H9 (cell line): ENCODE results near the gene KCND2. TPM values are rescaled to one million over a fixed set of nuclear protein-coding genes. Genes with fewer than 3 reads are reported as not detected.

Experiments
- DNase-seq: peaks from one replicate; pipeline ENCODE4 v3.0.0-alpha.2; 2017
- H2AFZ ChIP-seq: one replicate; pipeline ENCODE4 v1.6.1; 2013; ENCODE audit warnings: mild to moderate bottlenecking, low read length, control low read depth, moderate library complexity
- H2AK5ac ChIP-seq: 2 replicates; pipeline ENCODE4 v1.6.1; 2013; ENCODE audit warnings: low read length, control low read depth, mixed read lengths; ENCODE audit not compliant: insufficient read length
- H2BK120ac ChIP-seq: one replicate; pipeline ENCODE4 v1.6.1; 2013; ENCODE audit warnings: low read depth, mild to moderate bottlenecking, low read length, control low read depth, inconsistent platforms; ENCODE audit not compliant: poor library complexity, severe bottlenecking
- H2BK12ac ChIP-seq: 2 replicates; pipeline ENCODE4 v1.6.1; 2013; ENCODE audit warnings: low read length, control low read depth, mixed read lengths, low read depth; ENCODE audit not compliant: insufficient read length
- H2BK15ac ChIP-seq: 2 replicates; pipeline ENCODE4 v1.6.1; 2013; ENCODE audit warnings: low read depth, low read length, control low read depth
- H2BK20ac ChIP-seq: one replicate; pipeline ENCODE4 v1.6.1; 2013; ENCODE audit warnings: low read depth, mild to moderate bottlenecking, low read length, control low read depth, inconsistent platforms; ENCODE audit not compliant: poor library complexity, severe bottlenecking
- H2BK5ac ChIP-seq: 2 replicates; pipeline ENCODE4 v1.6.1; 2013; ENCODE audit warnings: low read length, control low read depth, mixed read lengths; ENCODE audit not compliant: insufficient read length
- H3K14ac ChIP-seq: 2 replicates; pipeline ENCODE4 v1.6.1; 2013; ENCODE audit warnings: low read length, control low read depth; ENCODE audit not compliant: insufficient read depth
- H3K18ac ChIP-seq: 2 replicates; pipeline ENCODE4 v1.6.1; 2013; ENCODE audit warnings: low read depth, mild to moderate bottlenecking, mixed read lengths, low read length, control low read depth; ENCODE audit not compliant: insufficient read length
- H3K23ac ChIP-seq: 2 replicates; pipeline ENCODE4 v1.6.1; 2013; ENCODE audit warnings: low read length, control low read depth, mixed read lengths, low read depth; ENCODE audit not compliant: insufficient read length
- H3K23me2 ChIP-seq: 2 replicates; pipeline ENCODE4 v1.6.1; 2013; ENCODE audit warnings: low read depth, mild to moderate bottlenecking, mixed read lengths, low read length, control low read depth; ENCODE audit not compliant: insufficient read length, poor library complexity, severe bottlenecking
- H3K27ac ChIP-seq: 2 replicates; pipeline ENCODE4 v1.5.1; 2013; ENCODE audit warnings: low read length, control low read depth, mixed read lengths, low read depth; ENCODE audit not compliant: insufficient read length
- H3K27me3 ChIP-seq: 2 replicates; pipeline ENCODE4 v1.6.1; 2013; ENCODE audit warnings: low read length, control low read depth, inconsistent platforms; ENCODE audit not compliant: insufficient read depth
- H3K4ac ChIP-seq: 2 replicates; pipeline ENCODE4 v1.6.1; 2013; ENCODE audit warnings: low read depth, mild to moderate bottlenecking, control low read depth, inconsistent platforms, low read length, moderate library complexity
- H3K4me1 ChIP-seq: 2 replicates; pipeline ENCODE4 v1.6.1; 2013; ENCODE audit warnings: low read length, control low read depth, inconsistent platforms; ENCODE audit not compliant: insufficient read depth
- H3K4me2 ChIP-seq: 2 replicates; pipeline ENCODE4 v1.6.1; 2013; ENCODE audit warnings: low read length, control low read depth, mixed read lengths; ENCODE audit not compliant: insufficient read length, insufficient read depth
- H3K56ac ChIP-seq: 2 replicates; pipeline ENCODE4 v1.6.1; 2013; ENCODE audit warnings: low read depth, mild to moderate bottlenecking, mixed read lengths, low read length, control low read depth; ENCODE audit not compliant: insufficient read length
- H3K79me1 ChIP-seq: 2 replicates; pipeline ENCODE4 v1.6.1; 2013; ENCODE audit warnings: low read depth, mild to moderate bottlenecking, moderate library complexity, low read length, control low read depth, inconsistent platforms; ENCODE audit not compliant: insufficient read depth, poor library complexity, severe bottlenecking
- H3K79me2 ChIP-seq: 2 replicates; pipeline ENCODE4 v1.6.1; 2013; ENCODE audit warnings: low read length, control low read depth, inconsistent platforms; ENCODE audit not compliant: insufficient read depth
- H3K9ac ChIP-seq: 2 replicates; pipeline ENCODE4 v1.6.1; 2013; ENCODE audit warnings: low read length, control low read depth, mixed read lengths; ENCODE audit not compliant: insufficient read length; ENCODE audit errors: extremely low read depth
- H3K9me3 ChIP-seq: one replicate; pipeline ENCODE4 v1.6.1; 2013; ENCODE audit warnings: low read depth, low read length, inconsistent platforms; ENCODE audit not compliant: control insufficient read depth
- H3T11ph ChIP-seq: one replicate; pipeline ENCODE4 v1.6.1; 2013; ENCODE audit warnings: mild to moderate bottlenecking, low read length, control low read depth, inconsistent platforms
- H4K20me1 ChIP-seq: one replicate; pipeline ENCODE4 v1.6.1; 2013; ENCODE audit not compliant: control insufficient read depth, insufficient read length, insufficient read depth
- H4K5ac ChIP-seq: 2 replicates; pipeline ENCODE4 v1.6.1; 2013; ENCODE audit warnings: low read depth, mild to moderate bottlenecking, mixed read lengths, low read length, control low read depth; ENCODE audit not compliant: insufficient read length
- H4K8ac ChIP-seq: replicated peaks from 2 replicates; pipeline ENCODE4 v1.6.1; 2013; ENCODE audit warnings: low read length, control low read depth, mixed read lengths, low read depth; ENCODE audit not compliant: insufficient read length
- H4K91ac ChIP-seq: 2 replicates; pipeline ENCODE4 v1.6.1; 2013; ENCODE audit warnings: low read depth, mild to moderate bottlenecking, moderate library complexity, mixed read lengths, low read length, control low read depth; ENCODE audit not compliant: insufficient read length
- H3K27ac Mint-ChIP-seq, 3 experiments: 2 replicates in 2 of 3; 3 replicates in 1 of 3; pipeline ENCODE4 v1.8.0; 2020 to 2021; ENCODE audit warnings: mixed read lengths in 3 of 3, mild to moderate bottlenecking in 1 of 3, moderate library complexity in 1 of 3
- H3K27me3 Mint-ChIP-seq: 2 replicates; pipeline ENCODE4 v1.8.0; 2021; ENCODE audit warnings: low read depth, mild to moderate bottlenecking, moderate library complexity, mixed read lengths
- H3K36me3 Mint-ChIP-seq, 3 experiments: 2 replicates in 2 of 3; 3 replicates in 1 of 3; pipeline ENCODE4 v1.8.0; 2020 to 2021; ENCODE audit warnings: low read depth in 3 of 3, mixed read lengths in 3 of 3; ENCODE audit not compliant: insufficient read depth in 1 of 3
- H3K4me1 Mint-ChIP-seq, 2 experiments: 2 replicates each; pipeline ENCODE4 v1.8.0; 2020; ENCODE audit warnings: mixed read lengths in 2 of 2
- H3K4me3 Mint-ChIP-seq, 2 experiments: 2 replicates in 1 of 2; 3 replicates in 1 of 2; pipeline ENCODE4 v1.8.0; 2020 to 2021; ENCODE audit warnings: mild to moderate bottlenecking in 2 of 2, mixed read lengths in 2 of 2, moderate library complexity in 1 of 2
- H3K9me3 Mint-ChIP-seq, 2 experiments: 2 replicates in 1 of 2; 3 replicates in 1 of 2; pipeline ENCODE4 v1.8.0; 2020; ENCODE audit warnings: mild to moderate bottlenecking in 2 of 2, mixed read lengths in 2 of 2, moderate library complexity in 1 of 2
- WGBS: extraction: QIAGEN DNeasy Blood & Tissue Kit; methylation state at CpG from one replicate; pipeline ENCODE4 v1.1.7; 2013; ENCODE audit warnings: missing lambda C conversion rate, low lambda C conversion rate, mixed read lengths; ENCODE audit not compliant: insufficient read length; ENCODE audit errors: extremely low coverage; 5-methylcytosine and 5-hydroxymethylcytosine counted together
- total RNA-seq: library from RNA; stranded (reverse); gene quantifications from 2 replicates; pipeline ENCODE4 v1.2.1, GENCODE V29; 2021
- TF ChIP-seq, protein P1 (sequence below): fragments of 200-600 bp; sonication (generic); conservative IDR thresholded peaks from 3 replicates; pipeline ENCODE4 v1.8.0; 2021; ENCODE audit warnings: antibody characterized with exemption, mild to moderate bottlenecking

KCND2 gene
- total RNA-seq, 1 experiment from 2014 or later: 6.4 TPM

DNA sequence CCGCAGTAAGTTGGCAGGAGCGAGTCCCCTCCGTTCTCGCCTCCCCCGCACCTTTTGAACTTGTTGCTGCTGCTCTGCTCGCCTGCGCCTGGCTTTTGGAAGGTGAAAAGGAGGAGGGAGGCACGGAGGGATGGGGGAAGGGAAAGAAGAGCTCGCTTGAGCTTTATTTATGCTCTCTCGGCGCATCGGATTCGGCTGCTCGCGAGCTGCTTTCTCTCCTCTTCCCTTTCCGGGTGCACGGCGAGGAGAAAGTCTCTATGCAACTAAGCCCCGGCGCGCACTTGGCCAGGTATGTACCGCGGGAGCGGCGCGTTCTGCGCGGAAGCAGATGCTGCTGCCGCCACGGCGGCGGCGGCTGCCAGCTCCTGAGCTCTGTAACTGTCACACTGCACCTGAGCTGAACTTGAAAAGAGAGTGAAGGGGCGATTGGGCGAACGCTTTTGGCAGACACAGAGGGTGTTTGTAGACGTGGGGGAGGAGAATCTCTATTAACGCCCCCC is 551 bp downstream of the KCND2 start:
- Mint-ChIP-seq H3K9me3 (no peaks in the 10 kb centered on the region; a peak in 2 of 5 replicates), H3K27ac (peak overlapping the region; percentile 76 to 98 (median 93)), H3K4me1 (peaks cover 40 to 44% of the 10 kb centered on the region in 2 experiments), H3K4me3 (peak overlapping the region; percentile 96 to 100), H3K27me3 (peaks cover 22% of the 10 kb centered on the region), H3K36me3 (peaks cover 9 to 11% (median 9%) of the 10 kb centered on the region in 3 experiments)
- Histone ChIP-seq H3K23me2 (peaks cover 12% of the 10 kb centered on the region), H2AFZ (no peak overlapping the region), H2BK5ac (no peak overlapping the region), H3K4me1 (no peaks in the 10 kb centered on the region), H4K91ac (no peak overlapping the region), H2AK5ac (no peak overlapping the region), H3K9ac (peak overlapping the region; percentile 61), H3K23ac (no peak overlapping the region), H3K27ac (no peak overlapping the region), H3K14ac (peak overlapping the region; percentile 78; the same call in 1 of the 2 replicates), H2BK20ac (no peak overlapping the region), H3K4ac (no peak overlapping the region), H3K9me3 (no peaks in the 10 kb centered on the region), H4K8ac (no peak overlapping the region), H4K5ac (no peak overlapping the region), H3K56ac (no peak overlapping the region), H3T11ph (no peak overlapping the region), H2BK12ac (no peak overlapping the region), H3K27me3 (no peaks in the 10 kb centered on the region; the same call in 1 of the 2 replicates), H2BK15ac (no peak overlapping the region), H3K79me2 (no peaks in the 10 kb centered on the region; the same call in 1 of the 2 replicates), H3K79me1 (no peaks in the 10 kb centered on the region), H3K4me2 (peak overlapping the region; percentile 84), H4K20me1 (no peaks in the 10 kb centered on the region), H3K18ac (no peak overlapping the region), H2BK120ac (no peak overlapping the region)
- no CpG with 5 or more reads among the region's 38 CpGs for WGBS
- TF ChIP-seq, protein P1, sequence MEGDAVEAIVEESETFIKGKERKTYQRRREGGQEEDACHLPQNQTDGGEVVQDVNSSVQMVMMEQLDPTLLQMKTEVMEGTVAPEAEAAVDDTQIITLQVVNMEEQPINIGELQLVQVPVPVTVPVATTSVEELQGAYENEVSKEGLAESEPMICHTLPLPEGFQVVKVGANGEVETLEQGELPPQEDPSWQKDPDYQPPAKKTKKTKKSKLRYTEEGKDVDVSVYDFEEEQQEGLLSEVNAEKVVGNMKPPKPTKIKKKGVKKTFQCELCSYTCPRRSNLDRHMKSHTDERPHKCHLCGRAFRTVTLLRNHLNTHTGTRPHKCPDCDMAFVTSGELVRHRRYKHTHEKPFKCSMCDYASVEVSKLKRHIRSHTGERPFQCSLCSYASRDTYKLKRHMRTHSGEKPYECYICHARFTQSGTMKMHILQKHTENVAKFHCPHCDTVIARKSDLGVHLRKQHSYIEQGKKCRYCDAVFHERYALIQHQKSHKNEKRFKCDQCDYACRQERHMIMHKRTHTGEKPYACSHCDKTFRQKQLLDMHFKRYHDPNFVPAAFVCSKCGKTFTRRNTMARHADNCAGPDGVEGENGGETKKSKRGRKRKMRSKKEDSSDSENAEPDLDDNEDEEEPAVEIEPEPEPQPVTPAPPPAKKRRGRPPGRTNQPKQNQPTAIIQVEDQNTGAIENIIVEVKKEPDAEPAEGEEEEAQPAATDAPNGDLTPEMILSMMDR: no peak
- DNase-seq: peak; percentile 70
